ENCODE measurements around the gene PPBP.

Gene PPBP

GRCh38 chr4:74005528-74005927 is 17.5 kb upstream of the PPBP start:
- no peak for DNase-seq (ENCODE audit: low read depth)
- TF ChIP-seq MYC (IDR thresholded peaks at IDR 0.05; ENCODE audit: low read depth, low read length) (no peak), CTCF (IDR thresholded peaks at IDR 0.05; ENCODE audit: low read depth, low read length) (no peak), MAX (IDR thresholded peaks at IDR 0.05; ENCODE audit: low read depth, low read length) (no peak), POLR2A (IDR thresholded peaks at IDR 0.05; ENCODE audit: extremely low read depth, insufficient read length) (no peak)
- no peak overlapping the region for H3K4me3 ChIP-seq (ENCODE audit: low read depth, low read length)

GRCh38 chr4:74004668-74005067 is 16.7 kb upstream of the PPBP start:
- TF ChIP-seq CTCF (IDR thresholded peaks at IDR 0.05; ENCODE audit: low read depth, low read length) = no peak
- TF ChIP-seq POLR2A (IDR thresholded peaks at IDR 0.05; ENCODE audit: extremely low read depth, insufficient read length) = no peak
- TF ChIP-seq MYC (IDR thresholded peaks at IDR 0.05; ENCODE audit: low read depth, low read length) = no peak
- DNase-seq (ENCODE audit: low read depth) = no peak

GRCh38 chr4:74000301-74000700 is 12.3 kb upstream of the PPBP start:
- no peak for DNase-seq (ENCODE audit: low read depth)
- TF ChIP-seq CTCF (IDR thresholded peaks at IDR 0.05; ENCODE audit: low read depth, low read length) (no peak), MYC (IDR thresholded peaks at IDR 0.05; ENCODE audit: low read depth, low read length) (no peak), POLR2A (IDR thresholded peaks at IDR 0.05; ENCODE audit: extremely low read depth, insufficient read length) (no peak), MAX (IDR thresholded peaks at IDR 0.05; ENCODE audit: low read depth, low read length) (no peak)

More at GRCh38 chr4:74004668-74005067, 16.7 kb upstream of the PPBP start:
- no peak overlapping the region for H3K4me3 ChIP-seq (ENCODE audit: low read depth, low read length)

GRCh38 chr4:73998040-73999011 is 10.3 kb upstream of the PPBP start, which contains the start of gene CXCL5:
CXCL5 (minus strand) TSS chr4:73998677; CDS start chr4:73998581, 96 bp downstream.
- TF ChIP-seq POLR2A (IDR thresholded peaks at IDR 0.05; ENCODE audit: extremely low read depth, insufficient read length) (no peak), CTCF (IDR thresholded peaks at IDR 0.05; ENCODE audit: low read depth, low read length) (no peak), MYC (IDR thresholded peaks at IDR 0.05; ENCODE audit: low read depth, low read length) (no peak), MAX (IDR thresholded peaks at IDR 0.05; ENCODE audit: low read depth, low read length) (no peak)
- no peak for DNase-seq (ENCODE audit: low read depth)
- H3K4me3 ChIP-seq (ENCODE audit: low read depth, low read length) = no peak within 1 kb of the TSS

More at GRCh38 chr4:74000301-74000700, 12.3 kb upstream of the PPBP start:
- H3K4me3 ChIP-seq (ENCODE audit: low read depth, low read length) = no peak overlapping the region

- TF ChIP-seq MYC (IDR thresholded peaks at IDR 0.05; ENCODE audit: low read depth, low read length) = no peak
- TF ChIP-seq MAX (IDR thresholded peaks at IDR 0.05; ENCODE audit: low read depth, low read length) = no peak
- no peak for TF ChIP-seq POLR2A (IDR thresholded peaks at IDR 0.05; ENCODE audit: extremely low read depth, insufficient read length)
- TF ChIP-seq CTCF (IDR thresholded peaks at IDR 0.05; ENCODE audit: low read depth, low read length) = no peak
- no peak for DNase-seq (ENCODE audit: low read depth)
- no peak overlapping the region for H3K4me3 ChIP-seq (ENCODE audit: low read depth, low read length)
These were observed 4.1 kb upstream of the PPBP start for GRCh38 chr4:73992050-73992449.

All from NB4 (cell line).